NCI-H1417 treated with DMSO at 0.1 percent for 48 hours (cell line): ENCODE measurements around the gene AUNIP.

ENCODE experiments used
- DNase-seq: peaks from one replicate; lab custom pipeline; 2025; lab: John Stamatoyannopoulos, UW

The AUNIP gene

DNA sequence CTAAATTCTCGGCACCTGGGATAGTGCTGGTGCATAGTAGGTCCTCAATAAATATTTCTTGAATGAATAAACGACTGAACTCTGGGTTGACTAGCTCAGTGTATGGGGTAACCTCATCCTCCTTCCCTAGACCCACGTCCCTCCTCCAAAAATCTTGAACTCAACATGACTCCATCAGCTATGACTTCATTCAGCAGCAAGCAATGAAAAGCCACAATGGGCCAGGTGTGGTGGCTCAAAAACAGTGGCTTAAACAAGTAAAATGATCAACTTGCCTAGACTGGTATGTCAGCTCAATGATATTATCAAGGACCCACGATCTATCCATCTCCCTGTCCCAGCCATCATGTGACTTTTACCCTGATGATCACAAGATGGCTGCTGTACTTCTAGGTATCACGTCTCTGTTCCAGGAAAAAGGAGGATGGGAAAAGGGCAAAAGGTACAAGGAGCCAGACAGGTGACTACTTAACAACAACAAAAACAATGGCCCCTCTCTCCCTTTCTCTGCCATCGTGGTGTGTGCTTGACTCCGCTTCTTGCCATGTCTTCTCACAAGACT lies 29.2 kb upstream of the AUNIP start:
- no peak for DNase-seq

DNA sequence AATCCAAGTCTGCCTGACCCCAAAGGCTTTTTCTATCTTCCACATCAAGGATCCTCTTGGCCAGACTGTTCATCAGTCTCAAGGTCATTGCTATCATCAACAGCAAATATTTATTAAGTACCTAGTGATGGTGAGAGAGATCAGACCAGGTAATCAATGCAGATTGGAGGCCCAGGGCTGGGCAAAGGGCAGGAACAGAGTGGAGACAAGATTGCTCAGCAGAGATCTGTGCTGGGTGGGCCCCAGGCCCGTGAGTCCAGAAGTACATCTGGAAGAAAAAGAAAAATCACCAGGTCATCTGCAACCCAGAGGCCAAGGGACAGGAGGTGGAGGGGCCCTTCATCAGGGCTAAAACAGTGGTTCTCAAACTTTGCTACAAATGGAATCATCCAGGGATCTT lies 26.3 kb upstream of the AUNIP start:
- no peak for DNase-seq

DNA sequence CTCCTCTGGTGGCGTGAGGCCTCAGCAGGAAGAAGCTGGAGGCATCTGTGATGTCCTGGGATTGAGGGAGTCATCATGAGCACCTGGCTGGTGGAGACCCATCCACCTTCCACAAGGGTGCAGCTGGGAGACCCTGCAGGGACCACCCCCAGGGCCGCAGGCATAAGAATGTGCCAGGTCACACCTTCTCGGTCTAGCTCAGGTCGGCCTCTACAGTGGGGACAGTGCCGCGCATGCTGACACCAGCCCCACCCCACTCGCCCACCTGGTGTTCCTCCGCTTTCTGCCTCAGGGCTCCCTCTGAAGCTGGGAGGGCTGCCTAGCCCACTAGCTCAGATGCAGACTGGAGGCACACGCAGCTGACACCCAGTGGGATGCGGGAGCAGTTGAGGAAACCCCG lies 22.0 kb upstream of the AUNIP start:
- DNase-seq = no peak

GRCh38 chr1:25880518-25880917 lies 21.3 kb upstream of the AUNIP start:
- no peak for DNase-seq

DNA sequence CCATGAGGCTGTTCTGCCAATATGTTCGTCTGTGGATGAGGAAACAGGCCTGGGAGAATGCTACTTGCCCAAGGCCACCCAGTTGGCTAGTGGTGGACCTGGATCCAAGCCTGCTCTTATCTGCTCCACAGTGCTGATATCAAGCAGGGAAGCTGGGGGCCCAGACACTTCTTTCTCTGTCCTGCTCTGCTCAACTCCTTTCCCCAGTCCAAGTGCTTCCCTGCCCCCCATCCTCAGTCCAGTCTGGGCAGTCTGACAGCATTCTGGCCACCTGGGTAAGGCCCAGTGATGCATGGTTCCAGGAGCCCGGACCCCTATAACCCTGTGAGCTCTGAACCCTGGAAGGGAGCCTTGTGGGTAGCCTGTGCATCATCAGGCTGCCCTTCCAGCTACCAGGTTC lies 20.4 kb upstream of the AUNIP start:
- no peak for DNase-seq

DNA sequence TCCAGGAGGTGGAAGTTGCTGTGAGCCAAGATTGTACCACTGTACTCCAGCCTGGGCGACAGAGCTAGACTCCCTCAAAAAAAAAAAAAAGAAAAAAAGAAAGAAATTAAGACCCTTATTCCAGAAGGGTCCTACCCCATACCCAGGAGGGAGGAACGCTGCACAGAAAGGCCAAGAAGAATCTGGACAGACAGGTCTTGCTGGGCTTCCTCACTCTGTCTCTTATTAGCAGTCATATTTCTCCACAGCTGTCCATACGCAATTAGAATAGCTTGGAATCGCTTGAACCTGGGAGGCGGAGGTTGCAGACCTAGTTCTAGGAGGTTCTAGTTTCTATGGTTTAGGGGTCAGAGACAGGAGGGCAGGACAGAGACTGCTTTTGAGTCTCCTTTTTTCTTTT lies 19.4 kb upstream of the AUNIP start:
- no peak for DNase-seq

GRCh38 chr1:25877155-25877554 lies 17.9 kb upstream of the AUNIP start:
- no peak for DNase-seq

DNA sequence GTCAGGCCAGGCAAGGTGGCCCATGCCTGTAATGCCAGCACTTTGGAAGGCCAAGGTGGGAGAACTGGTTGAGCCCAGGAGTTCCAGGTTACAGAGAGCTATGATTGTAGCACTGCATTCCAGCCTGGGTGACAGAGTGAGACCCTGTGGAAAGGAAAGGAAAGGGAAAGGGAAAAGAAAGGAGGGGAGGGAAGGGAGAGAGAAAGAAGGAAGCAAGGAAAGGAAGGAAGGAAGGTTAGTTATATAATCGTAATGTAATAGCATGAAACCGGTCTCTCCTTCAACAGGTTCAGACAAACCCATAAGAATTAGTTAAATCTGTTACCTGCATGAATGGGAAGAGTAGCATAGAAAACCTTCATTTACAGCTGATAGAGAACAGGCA lies 17.4 kb upstream of the AUNIP start:
- no peak for DNase-seq

DNA sequence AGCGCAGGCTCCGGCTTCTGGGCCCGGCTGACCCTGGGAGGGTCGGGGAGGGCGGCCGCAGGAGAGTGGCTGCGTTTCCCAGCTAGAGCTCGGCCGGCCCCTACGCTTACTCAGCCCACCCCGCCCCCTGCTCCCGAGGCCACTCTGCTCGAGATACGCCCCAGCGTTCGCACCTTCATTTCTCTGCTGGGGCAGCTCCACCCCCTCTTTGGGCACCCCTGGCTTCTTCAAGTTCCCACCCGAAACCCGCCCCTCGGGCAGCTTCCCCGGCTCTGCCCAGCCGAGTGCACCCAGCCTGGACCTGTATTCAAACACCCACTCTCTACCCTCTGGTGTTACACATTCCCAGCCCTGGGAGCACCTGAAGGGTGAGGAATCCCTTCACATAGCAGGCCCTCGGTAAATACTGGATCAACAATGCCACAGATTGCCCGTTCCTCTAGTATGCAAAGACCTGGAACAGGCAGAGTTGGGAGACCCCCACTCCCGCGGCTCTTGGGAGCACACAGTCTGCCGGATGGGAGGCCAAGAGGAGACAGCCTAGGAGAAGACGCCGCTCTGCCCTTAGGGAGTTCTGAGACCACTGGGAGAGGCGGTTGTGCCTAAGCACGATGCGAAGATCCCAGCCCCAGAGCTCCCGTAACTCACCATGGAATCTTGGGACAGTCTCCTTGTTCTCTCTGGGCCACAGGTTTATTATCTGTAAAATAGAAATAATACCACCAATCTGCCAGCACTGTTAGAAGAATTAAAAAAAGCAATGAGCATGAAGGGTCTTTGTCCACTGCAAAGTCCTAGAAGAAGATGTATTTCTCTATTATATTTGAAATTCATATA lies 16.8 kb upstream of the AUNIP start:
- DNase-seq = no peak

DNA sequence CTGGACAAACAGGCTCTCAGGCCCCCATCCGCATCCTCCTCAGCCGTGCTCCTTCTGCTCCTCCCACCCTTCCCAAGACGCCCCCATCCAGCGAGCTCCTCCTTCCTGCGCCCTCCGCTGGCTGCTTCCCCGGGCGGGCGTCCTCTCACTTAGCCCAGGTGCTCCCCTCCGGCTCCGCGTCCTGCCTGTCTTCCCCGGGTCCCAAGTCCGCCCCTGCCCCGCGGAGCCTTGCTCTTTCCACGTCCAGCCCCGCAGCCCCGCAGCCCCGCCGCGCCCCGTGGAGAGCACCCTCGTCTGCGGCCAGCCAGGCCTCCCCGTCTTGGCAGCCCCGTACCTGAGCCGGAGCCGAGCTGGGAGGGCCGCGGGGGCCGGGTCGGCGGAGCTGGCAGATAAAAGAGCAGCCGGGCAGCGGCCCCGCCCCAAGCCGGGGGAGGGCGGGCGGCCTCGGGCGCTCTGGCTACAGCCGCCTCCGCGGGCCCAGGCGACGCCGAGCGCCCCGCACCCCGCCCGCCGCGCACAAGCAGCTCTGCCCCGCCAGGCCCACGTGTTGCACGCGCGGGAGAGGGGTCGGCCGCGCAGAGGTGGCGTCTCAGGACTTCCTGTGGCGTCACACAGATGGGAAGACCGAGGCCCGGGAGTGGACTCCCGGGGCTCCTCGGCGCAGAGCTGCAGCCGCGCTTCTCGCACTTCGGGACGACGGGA lies 16.0 kb upstream of the AUNIP start, which contains the start of gene PAQR7:
Gene PAQR7, minus strand, starts transcription at position 555 of the 702 bp plus-strand sequence. CDS start 11,869 bp downstream, outside the sequence.
- DNase-seq = peak; percentile 27

GRCh38 chr1:25874635-25875153 lies 15.4 kb upstream of the AUNIP start:
- DNase-seq = no peak

DNA sequence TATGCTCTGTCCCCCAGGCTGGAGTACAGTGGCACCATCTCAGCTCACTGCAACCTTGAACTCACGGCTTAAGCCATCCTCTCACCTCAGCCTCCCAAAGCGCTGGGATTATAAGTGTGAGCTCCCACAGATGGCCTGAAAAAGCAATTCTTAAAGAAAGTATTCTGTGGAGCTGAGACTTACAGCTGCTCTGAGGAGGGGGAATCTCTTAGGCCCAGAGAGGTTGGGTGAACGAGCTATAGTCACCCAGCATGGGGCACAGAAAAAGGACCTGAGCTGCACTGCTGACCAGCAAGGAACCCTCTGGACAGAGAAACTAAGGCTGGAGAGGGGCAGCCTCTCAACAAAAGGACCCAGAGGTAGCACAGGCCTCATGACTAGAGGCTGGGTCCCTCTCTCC lies 15.0 kb upstream of the AUNIP start:
- DNase-seq = no peak

DNA sequence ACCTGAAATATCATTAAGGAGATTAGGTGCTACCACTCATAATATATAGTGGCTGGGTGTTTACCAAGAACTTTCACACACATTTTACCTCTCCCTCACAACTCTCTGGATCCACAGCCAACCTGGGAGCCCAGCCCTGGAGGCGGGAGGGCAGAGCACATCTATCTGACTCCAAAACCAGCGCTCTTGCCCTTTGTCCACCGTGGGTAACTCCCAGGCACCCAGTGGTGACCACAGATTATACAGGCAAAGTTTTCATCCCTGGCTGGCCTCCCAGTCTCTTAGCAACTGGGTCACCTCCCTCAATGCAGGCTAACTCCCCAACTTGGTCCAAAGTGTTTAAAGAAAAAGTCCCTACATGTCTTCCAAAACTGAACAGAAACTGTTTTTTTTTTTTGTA lies 13.9 kb upstream of the AUNIP start:
- no peak for DNase-seq

GRCh38 chr1:25872713-25873112 lies 13.5 kb upstream of the AUNIP start:
- DNase-seq = no peak

- no peak for DNase-seq
Observed at GRCh38 chr1:25871704-25872494, 12.6 kb upstream of the AUNIP start.

DNA sequence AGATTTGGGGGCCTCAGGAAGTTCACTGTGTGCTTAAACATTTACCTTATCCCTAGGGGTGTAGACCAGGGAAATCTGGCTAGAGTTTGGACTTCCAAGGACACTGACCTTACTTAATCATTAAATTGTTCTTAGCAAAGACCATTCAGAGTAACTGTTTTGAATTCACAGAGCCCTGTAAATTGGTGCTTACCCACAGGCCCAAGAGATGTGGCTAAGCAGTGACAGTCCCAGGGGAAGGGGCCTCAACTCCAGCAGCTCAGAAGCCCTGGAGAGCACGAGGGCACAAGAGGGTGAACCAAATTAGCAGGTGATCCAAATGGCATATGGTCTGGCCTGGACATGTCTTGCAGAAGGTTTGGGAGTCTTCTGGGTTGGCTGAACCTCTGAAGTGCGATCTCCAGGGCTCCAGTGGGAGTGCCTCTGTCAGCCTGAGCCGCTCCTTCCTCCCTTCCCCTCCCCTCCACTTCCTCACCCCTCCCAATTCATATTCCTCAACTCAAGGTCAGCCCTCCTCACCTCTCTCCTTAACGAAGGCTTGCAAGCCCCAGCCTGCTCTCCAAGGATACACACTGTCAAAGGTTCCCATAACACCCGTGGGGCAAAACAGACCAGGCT lies 11.9 kb upstream of the AUNIP start:
- no peak for DNase-seq

DNA sequence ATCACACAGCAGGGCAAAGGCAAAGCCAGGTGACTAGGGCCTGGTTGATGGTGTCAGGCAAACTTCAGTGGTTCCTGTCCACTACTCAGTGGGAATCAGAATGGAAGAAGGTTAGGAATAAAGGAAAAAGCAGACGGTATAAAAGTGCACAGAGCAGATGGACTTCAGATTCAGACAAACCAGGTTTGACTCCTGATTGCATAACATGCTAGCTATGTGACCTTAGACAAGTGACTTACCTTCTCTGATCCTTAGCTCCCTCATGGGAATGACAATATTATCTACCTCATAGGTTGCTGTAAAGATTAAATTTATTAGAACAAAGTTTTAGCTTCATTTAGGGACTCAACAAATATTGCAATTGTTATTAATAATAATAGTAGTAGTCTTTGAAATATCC lies 11.4 kb upstream of the AUNIP start:
- no peak for DNase-seq

- no peak for DNase-seq
Observed at GRCh38 chr1:25869909-25870606, 10.8 kb upstream of the AUNIP start.

DNA sequence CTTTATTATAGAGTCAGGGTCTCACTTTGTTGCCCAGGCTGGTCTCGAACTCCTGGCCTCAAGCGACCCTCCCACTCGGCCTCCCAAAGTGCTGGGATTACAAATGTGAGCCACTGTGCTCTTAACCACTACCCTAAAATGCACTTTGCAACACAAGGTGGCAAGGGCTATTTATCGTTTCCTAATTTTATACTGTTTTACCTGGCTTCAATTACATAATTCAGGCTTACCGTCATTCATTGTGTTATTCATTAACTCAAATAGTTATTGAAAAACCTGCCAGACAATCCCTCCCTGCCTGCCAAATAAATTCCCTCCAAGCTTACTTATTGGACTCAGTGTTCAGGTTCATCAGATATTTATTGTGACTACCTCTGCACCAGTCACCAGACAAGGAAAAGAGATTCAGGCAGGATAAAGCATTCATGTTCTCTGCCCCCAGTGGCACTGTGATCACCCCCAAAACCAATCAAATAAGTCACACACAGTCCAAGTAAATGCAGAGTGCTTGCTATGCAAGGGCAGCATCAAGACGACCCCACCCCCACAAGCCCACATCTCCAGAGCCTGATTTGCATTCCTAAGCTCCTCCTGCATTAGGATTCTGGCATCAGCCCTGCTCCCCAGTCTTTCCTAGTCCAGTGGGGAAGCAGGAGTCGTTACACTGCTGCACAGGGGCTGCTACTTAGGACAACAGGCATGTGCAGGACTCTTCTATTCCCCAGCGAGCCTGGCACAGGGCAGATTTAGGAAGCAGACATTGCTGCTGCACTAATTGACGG lies 8.1 kb upstream of the AUNIP start:
- no peak for DNase-seq

DNA sequence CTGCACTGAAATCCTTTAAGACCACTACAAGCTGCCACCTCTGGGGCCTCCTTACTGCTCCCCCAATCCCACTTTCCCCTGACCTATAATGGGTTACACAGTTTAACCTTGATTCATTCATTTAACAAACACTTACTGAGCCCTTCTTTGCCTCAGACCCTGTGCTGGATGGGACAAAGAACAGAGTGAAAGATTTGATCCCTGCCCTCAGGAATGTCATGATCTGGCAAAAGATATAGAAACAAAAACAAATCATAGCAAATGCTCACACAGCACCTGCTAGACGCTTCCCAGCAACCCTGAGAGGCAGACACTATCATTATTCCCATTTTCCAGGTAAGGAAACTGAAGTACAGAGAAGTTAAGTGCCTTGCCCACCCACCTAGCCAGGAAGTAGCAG lies 7.0 kb upstream of the AUNIP start:
- DNase-seq = no peak
